HepG2 (cell line): ENCODE measurements around the gene MT4. TPM values are rescaled to one million over a fixed set of nuclear protein-coding genes. Genes with fewer than 3 reads are reported as not detected.
A peak's percentile ranks its signal among the peaks of the same experiment; 100 is the strongest.

Source experiments
- BORCS8-MEF2B ChIP-seq: sonication (generic); formaldehyde crosslinking; IDR thresholded peaks from 2 replicates; pipeline ENCODE4 v1.8.0; 2022; ENCODE audit warnings: mild to moderate bottlenecking, missing genetic modification reagents
- CREB1 ChIP-seq, 2 experiments: fragments of 450-650 bp in 1 of 2; IDR thresholded peaks; 2 replicates each; pipeline ENCODE4 v1.6.1; 2016 to 2017; ENCODE audit warnings: control low read depth in 1 of 2, mild to moderate bottlenecking in 1 of 2, missing compliant biosample characterization in 1 of 2, missing genetic modification characterization in 1 of 2
- ETV5 ChIP-seq: IDR thresholded peaks from 2 replicates; pipeline ENCODE4 v1.6.1; 2018; ENCODE audit warnings: missing biosample characterization, missing genetic modification reagents, inconsistent platforms, borderline replicate concordance
- FOSL2 ChIP-seq: sonication (generic); formaldehyde crosslinking; IDR thresholded peaks from 2 replicates; pipeline ENCODE4 v1.4.0; 2020; ENCODE audit warnings: missing genetic modification reagents
- HES4 ChIP-seq: sonication (generic); formaldehyde crosslinking; IDR thresholded peaks from 2 replicates; pipeline ENCODE4 v1.9.0; 2021; ENCODE audit warnings: mild to moderate bottlenecking, missing genetic modification reagents, borderline replicate concordance
- HIC2 ChIP-seq: sonication (generic); formaldehyde crosslinking; IDR thresholded peaks from 2 replicates; pipeline ENCODE4 v1.9.0; 2022; ENCODE audit warnings: low read depth, missing genetic modification reagents
- HNRNPH1 ChIP-seq: fragments of 200-400 bp; formaldehyde crosslinking; optimal IDR thresholded peaks from 2 replicates; pipeline ENCODE3; 2017; ENCODE audit warnings: mild to moderate bottlenecking, low read depth, low read length
- MEIS2 ChIP-seq: sonication (generic); formaldehyde crosslinking; IDR thresholded peaks from 2 replicates; pipeline ENCODE4 v1.9.0; 2021; ENCODE audit warnings: mild to moderate bottlenecking, missing genetic modification reagents
- MIER3 ChIP-seq: IDR thresholded peaks from 2 replicates; pipeline ENCODE4 v1.6.1; 2016; ENCODE audit warnings: missing compliant biosample characterization, borderline replicate concordance
- MNT ChIP-seq: fragments of 450-650 bp; IDR thresholded peaks from 2 replicates; pipeline ENCODE4 v1.6.1; 2016
- SAP130 ChIP-seq: IDR thresholded peaks from 2 replicates; pipeline ENCODE4 v1.6.1; 2016; ENCODE audit warnings: low read depth
- SIX1 ChIP-seq: sonication (generic); formaldehyde crosslinking; IDR thresholded peaks from 2 replicates; pipeline ENCODE4 v1.4.0; 2020; ENCODE audit warnings: missing genetic modification reagents, borderline replicate concordance
- STAG1 ChIP-seq: sonication (generic); formaldehyde crosslinking; IDR thresholded peaks from 2 replicates; pipeline ENCODE4 v1.4.0; 2020; ENCODE audit warnings: missing genetic modification reagents
- TARDBP ChIP-seq: sonication (generic); formaldehyde crosslinking; IDR thresholded peaks from 2 replicates; pipeline ENCODE4 v1.8.0; 2022; ENCODE audit warnings: mild to moderate bottlenecking, missing genetic modification reagents
- TCF7L2 ChIP-seq: IDR thresholded peaks from 2 replicates; pipeline ENCODE4 v1.6.1; 2011; ENCODE audit warnings: mild to moderate bottlenecking, low read depth, low read length, moderate library complexity
- THAP9 ChIP-seq: sonication (generic); formaldehyde crosslinking; IDR thresholded peaks from 2 replicates; pipeline ENCODE4; 2020; ENCODE audit warnings: missing genetic modification reagents, mild to moderate bottlenecking, borderline replicate concordance
- ZGPAT ChIP-seq: IDR thresholded peaks from 2 replicates; pipeline ENCODE4 v1.6.1; 2016; ENCODE audit warnings: mild to moderate bottlenecking
- ZNF274 ChIP-seq: sonication (generic); formaldehyde crosslinking; IDR thresholded peaks from 2 replicates; pipeline ENCODE4 v1.5.1; 2020; ENCODE audit warnings: mild to moderate bottlenecking, missing genetic modification reagents
- ZNF550 ChIP-seq: sonication (generic); formaldehyde crosslinking; IDR thresholded peaks from 2 replicates; pipeline ENCODE4 v1.4.0; 2020; ENCODE audit warnings: mild to moderate bottlenecking, missing genetic modification reagents, borderline replicate concordance
- ZNF576 ChIP-seq: sonication (generic); formaldehyde crosslinking; IDR thresholded peaks from 2 replicates; pipeline ENCODE4 v1.4.0; 2020; ENCODE audit warnings: mild to moderate bottlenecking, missing genetic modification reagents
- ZNF644 ChIP-seq: IDR thresholded peaks from 2 replicates; pipeline ENCODE4 v1.6.1; 2016; ENCODE audit warnings: low read depth
- ZNF7 ChIP-seq: IDR thresholded peaks from 2 replicates; pipeline ENCODE4 v1.6.1; 2016; ENCODE audit warnings: missing biosample characterization, missing genetic modification reagents
- ZNF713 ChIP-seq: sonication (generic); formaldehyde crosslinking; IDR thresholded peaks from 2 replicates; pipeline ENCODE4 v1.4.0; 2020; ENCODE audit warnings: mild to moderate bottlenecking, missing genetic modification reagents
- ZSCAN9 ChIP-seq: IDR thresholded peaks from 2 replicates; pipeline ENCODE4 v1.6.1; 2016; ENCODE audit warnings: borderline replicate concordance
- polyA plus RNA-seq, 8 experiments: library from polyadenylated mRNA; depleted of rRNA in 3 of 8; stranded (reverse) in 7 of 8; unstranded in 1 of 8; fragments of >200 nt; fragmentation: Illumina TruSeq in 4 of 8; extraction: Trizol in 4 of 8; gene quantifications; 2 replicates each; pipeline versions ENCODE4 v1.2.1 to v1.2.3, GENCODE V29; 2011 to 2016; ENCODE audit warnings: low read depth in 4 of 8, missing spikeins in 1 of 8, mixed read lengths in 1 of 8; ENCODE audit not compliant: insufficient read depth in 1 of 8
- total RNA-seq, 5 experiments: library from RNA; depleted of rRNA; stranded (reverse); fragments of >200 nt; fragmentation: Illumina TruSeq; extraction: Trizol; gene quantifications; 2 replicates each; pipeline ENCODE4 v1.2.3, GENCODE V29; 2016; ENCODE audit warnings: low read depth in 1 of 5

MT4 gene
- total and polyA plus RNA-seq, 2 of the 13 experiments (the other 11 are each of a cell fraction or from before 2014, with no cell fraction given) = not detected

GRCh38 chr16:56603589-56603988, 38.7 kb downstream of the MT4 start (continued):
- TF ChIP-seq MIER3 (peak; percentile 53; the same call in 1 of the 2 replicates), ZNF644 (CRISPR knock-in tag) (0 out of 2 replicates have a peak, but pooled peaks have one; percentile 36), ZNF7 (peak; percentile 95), ZNF713 (CRISPR knock-in tag) (0 out of 2 replicates have a peak, but pooled peaks have one; percentile 46), HIC2 (0 out of 2 replicates have a peak, but pooled peaks have one; percentile 30), HNRNPH1 (no peak), MEIS2 (peak; percentile 83; the same call in 1 of the 2 replicates), SIX1 (CRISPR knock-in tag) (peak; percentile 83; the same call in 1 of the 2 replicates), TARDBP (CRISPR knock-in tag) (no peak), ETV5 (CRISPR knock-in tag) (peak; percentile 57; the same call in 1 of the 2 replicates), ZGPAT (CRISPR knock-in tag) (0 out of 2 replicates have a peak, but pooled peaks have one; percentile 28), ZNF576 (0 out of 2 replicates have a peak, but pooled peaks have one; percentile 51), ZNF550 (CRISPR knock-in tag) (no peak), TCF7L2 (no peak), BORCS8-MEF2B (CRISPR knock-in tag) (no peak), ZSCAN9 (CRISPR knock-in tag) (peak; percentile 48; the same call in 1 of the 2 replicates), ZNF274 (no peak), FOSL2 (CRISPR knock-in tag) (peak; percentile 57), STAG1 (CRISPR knock-in tag) (peak; percentile 94), CREB1 (IDR thresholded peaks at IDR 0.05) (no peak), CREB1 (CRISPR knock-in tag; IDR thresholded peaks at IDR 0.05) (no peak), MNT (no peak), THAP9 (CRISPR knock-in tag) (peak; percentile 65; the same call in 1 of the 2 replicates), HES4 (CRISPR knock-in tag) (no peak), SAP130 (CRISPR knock-in tag) (peak; percentile 76)
